Right lobe of liver (tissue), 4 donors: Measurements from ENCODE around the gene LMNTD2.
"Not testable (repeated sequence)": the region's sequence is repeated elsewhere in the genome, so short reads cannot be mapped to it uniquely, and the experiment has no call there.

ENCODE experiments used
- CTCF ChIP-seq, 4 donors: fragments of 200-600 bp in 3 of 4; fragments of 450-650 bp in 1 of 4; IDR thresholded peaks; one replicate each; pipeline versions ENCODE4 v1.5.1 to v1.8.0; 2016 to 2022; ENCODE audit warnings: antibody characterized with exemption in 4 of 4, mild to moderate bottlenecking in 2 of 4
- POLR2A ChIP-seq: fragments of 450-650 bp; IDR thresholded peaks from one replicate; pipeline ENCODE4 v1.6.1; 2017; ENCODE audit warnings: antibody characterized with exemption, mild to moderate bottlenecking
- donor health status: DM: no; HTN: no; CAD: no.
- donor health status: DM: no; HTN: no; CAD: no.
- donor health status: DM: no; HTN: yes; CAD: no.

- TF ChIP-seq CTCF (IDR thresholded peaks at IDR 0.05); POLR2A: not testable (repeated sequence)
Observed at GRCh38 chr11:516918-517685, 43.4 kb downstream of the LMNTD2 start.
